ENCODE data around the gene MOCS2.

The MOCS2 gene

GRCh38 chr5:53127107-53127506 lies 17.6 kb upstream of the MOCS2 start:
- H3K27ac Mint-ChIP-seq = no peak overlapping the region
- DNase-seq = no peak
- H3K36me3 Mint-ChIP-seq (ENCODE audit: low read depth) = no peaks in the 10 kb centered on the region
- H3K4me3 Mint-ChIP-seq = no peak overlapping the region
- TF ChIP-seq CTCF (IDR thresholded peaks at IDR 0.05) = no peak
- no peaks in the 10 kb centered on the region for H3K4me1 Mint-ChIP-seq
- H3K27me3 Mint-ChIP-seq (ENCODE audit: low read depth, poor library complexity) = no peaks in the 10 kb centered on the region
- no peaks in the 10 kb centered on the region for H3K9me3 Mint-ChIP-seq

GRCh38 chr5:53126521-53126920 lies 17.0 kb upstream of the MOCS2 start:
- DNase-seq = no peak
- H3K36me3 Mint-ChIP-seq (ENCODE audit: low read depth) = no peaks in the 10 kb centered on the region
- H3K4me1 Mint-ChIP-seq = no peaks in the 10 kb centered on the region
- H3K27ac Mint-ChIP-seq = no peak overlapping the region
- no peak overlapping the region for H3K4me3 Mint-ChIP-seq
- no peaks in the 10 kb centered on the region for H3K9me3 Mint-ChIP-seq
- no peaks in the 10 kb centered on the region for H3K27me3 Mint-ChIP-seq (ENCODE audit: low read depth, poor library complexity)
- no peak for TF ChIP-seq CTCF (IDR thresholded peaks at IDR 0.05)

- Mint-ChIP-seq H3K36me3 (ENCODE audit: low read depth) (no peaks in the 10 kb centered on the region), H3K27me3 (ENCODE audit: low read depth, poor library complexity) (no peaks in the 10 kb centered on the region), H3K4me3 (no peak overlapping the region), H3K27ac (no peak overlapping the region), H3K4me1 (no peaks in the 10 kb centered on the region), H3K9me3 (no peaks in the 10 kb centered on the region)
- no peak for DNase-seq
- no peak for TF ChIP-seq CTCF (IDR thresholded peaks at IDR 0.05)
Observed at GRCh38 chr5:53123702-53124101, 14.1 kb upstream of the MOCS2 start.

GRCh38 chr5:53120165-53120564 lies 10.6 kb upstream of the MOCS2 start:
- Mint-ChIP-seq H3K4me1 (no peaks in the 10 kb centered on the region), H3K27me3 (ENCODE audit: low read depth, poor library complexity) (peaks cover 3% of the 10 kb centered on the region), H3K27ac (no peak overlapping the region), H3K4me3 (no peak overlapping the region), H3K9me3 (no peaks in the 10 kb centered on the region), H3K36me3 (ENCODE audit: low read depth) (no peaks in the 10 kb centered on the region)
- TF ChIP-seq CTCF (IDR thresholded peaks at IDR 0.05) = no peak
- DNase-seq = no peak

- no peak for TF ChIP-seq CTCF (IDR thresholded peaks at IDR 0.05)
- DNase-seq = no peak
- Mint-ChIP-seq H3K36me3 (ENCODE audit: low read depth) (no peaks in the 10 kb centered on the region), H3K4me3 (no peak overlapping the region), H3K4me1 (peaks cover 9% of the 10 kb centered on the region), H3K9me3 (no peaks in the 10 kb centered on the region), H3K27ac (no peak overlapping the region), H3K27me3 (ENCODE audit: low read depth, poor library complexity) (peaks cover 3% of the 10 kb centered on the region)
Observed at GRCh38 chr5:53118879-53119278, 9.3 kb upstream of the MOCS2 start.

GRCh38 chr5:53116597-53116996 lies 7.0 kb upstream of the MOCS2 start:
- no peak overlapping the region for H3K4me3 Mint-ChIP-seq
- H3K9me3 Mint-ChIP-seq = no peaks in the 10 kb centered on the region
- H3K4me1 Mint-ChIP-seq = peaks cover 19% of the 10 kb centered on the region
- no peaks in the 10 kb centered on the region for H3K36me3 Mint-ChIP-seq (ENCODE audit: low read depth)
- no peak for TF ChIP-seq CTCF (IDR thresholded peaks at IDR 0.05)
- no peak for DNase-seq
- H3K27me3 Mint-ChIP-seq (ENCODE audit: low read depth, poor library complexity) = peaks cover 3% of the 10 kb centered on the region
- no peak overlapping the region for H3K27ac Mint-ChIP-seq

All from nephron progenitor cell (in vitro differentiated cells).